T-helper 9 cell (primary cell): ENCODE results near the gene MS4A8.
"Not testable (repeated sequence)": the region's sequence is repeated elsewhere in the genome, so short reads cannot be mapped to it uniquely, and the experiment has no call there.

Experiments
- DNase-seq: peaks from one replicate; pipeline ENCODE4 v3.0.0-alpha.2; 2020
- total RNA-seq, 2 donors: gene quantifications; one replicate each; lab custom pipeline; 2026; lab: John Stamatoyannopoulos, UW

MS4A8 gene, protein sequence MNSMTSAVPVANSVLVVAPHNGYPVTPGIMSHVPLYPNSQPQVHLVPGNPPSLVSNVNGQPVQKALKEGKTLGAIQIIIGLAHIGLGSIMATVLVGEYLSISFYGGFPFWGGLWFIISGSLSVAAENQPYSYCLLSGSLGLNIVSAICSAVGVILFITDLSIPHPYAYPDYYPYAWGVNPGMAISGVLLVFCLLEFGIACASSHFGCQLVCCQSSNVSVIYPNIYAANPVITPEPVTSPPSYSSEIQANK
- total RNA-seq = 0 reads per million in 2 donors

DNA sequence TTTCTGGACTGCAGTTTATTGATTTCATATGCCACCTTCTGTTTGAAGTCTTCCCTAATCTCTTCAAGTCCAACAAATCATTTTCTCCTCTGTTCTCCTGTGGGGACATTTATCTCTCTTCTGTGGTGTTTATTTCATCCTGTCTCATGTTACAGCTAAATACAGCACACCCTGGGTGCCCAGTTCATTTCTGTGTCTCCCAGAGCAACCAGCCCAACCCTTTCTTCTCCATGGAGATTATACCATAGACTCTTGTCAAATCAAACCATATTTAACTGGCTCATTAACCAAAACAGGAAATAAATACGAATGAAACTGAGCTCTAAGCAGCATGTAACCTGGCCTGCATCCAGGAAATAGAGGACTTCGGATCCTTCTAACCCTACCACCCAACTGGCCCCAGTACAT, at the start of gene MS4A8:
Gene MS4A8 (plus strand): TSS at position 329 of the 408 bp plus-strand sequence. CDS start 1,249 bp downstream, outside the sequence.
- no peak for DNase-seq

DNA sequence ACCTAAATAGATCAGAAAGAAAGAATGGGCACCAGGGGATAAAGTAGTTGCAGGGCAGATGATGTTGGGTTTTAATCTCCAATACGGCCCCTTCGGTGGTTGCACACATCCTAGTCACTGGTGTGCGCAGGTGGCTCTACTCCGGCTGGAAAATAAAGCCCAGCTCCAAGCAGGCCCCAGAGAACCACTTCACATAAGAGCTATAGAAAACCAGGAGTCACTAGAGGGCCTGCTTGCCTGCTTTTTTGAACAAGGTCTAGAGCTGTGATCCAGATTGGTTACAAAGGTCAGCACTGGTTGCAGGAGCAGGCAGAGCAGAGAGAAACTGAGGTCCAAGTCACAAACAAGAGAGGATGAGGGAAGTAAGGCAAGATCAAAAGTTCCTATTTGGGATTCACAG, 41.5 kb upstream of the MS4A8 start:
- DNase-seq = no peak

DNA sequence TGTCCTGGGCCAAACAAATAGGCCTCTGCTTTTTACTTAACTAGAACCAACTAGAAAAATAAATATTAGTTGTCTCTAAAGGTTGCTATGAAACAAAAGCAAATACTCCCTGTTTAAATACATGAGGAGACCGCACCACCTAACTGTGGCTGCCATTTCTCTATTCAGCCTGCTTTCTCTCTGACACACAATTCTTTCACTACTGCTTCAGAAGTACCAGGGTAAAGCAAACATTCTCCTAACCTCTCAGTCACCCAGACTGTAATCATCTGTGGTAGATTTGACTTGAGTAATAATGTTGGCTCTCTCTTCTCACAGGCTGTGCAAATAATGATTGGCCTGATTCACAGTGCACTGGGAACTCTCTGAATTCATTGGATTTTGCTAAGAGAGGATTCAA, 41.0 kb upstream of the MS4A8 start:
- no peak for DNase-seq

GRCh38 chr11:60672255-60672654, 27.2 kb upstream of the MS4A8 start:
- no peak for DNase-seq

DNA sequence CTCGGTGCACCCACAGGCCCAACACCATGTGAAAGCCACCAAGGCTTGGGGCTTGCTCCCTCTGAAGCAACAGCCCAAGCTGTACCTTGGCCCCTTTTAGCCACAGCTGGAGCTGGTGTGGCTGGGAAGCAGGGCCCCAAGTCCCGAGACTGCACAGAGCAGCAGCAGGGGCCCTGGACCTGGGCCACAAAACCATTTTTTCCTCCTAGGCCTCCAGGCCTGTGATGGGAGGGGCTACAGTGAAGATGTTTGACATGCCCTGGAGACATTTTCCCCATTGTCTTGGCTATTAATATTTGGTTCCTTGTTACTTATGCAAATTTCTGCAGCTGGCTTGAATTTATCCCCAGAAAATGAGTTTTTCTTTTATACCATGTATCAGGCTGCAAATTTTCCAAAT, 21.2 kb upstream of the MS4A8 start:
- DNase-seq = not testable (repeated sequence)

DNA sequence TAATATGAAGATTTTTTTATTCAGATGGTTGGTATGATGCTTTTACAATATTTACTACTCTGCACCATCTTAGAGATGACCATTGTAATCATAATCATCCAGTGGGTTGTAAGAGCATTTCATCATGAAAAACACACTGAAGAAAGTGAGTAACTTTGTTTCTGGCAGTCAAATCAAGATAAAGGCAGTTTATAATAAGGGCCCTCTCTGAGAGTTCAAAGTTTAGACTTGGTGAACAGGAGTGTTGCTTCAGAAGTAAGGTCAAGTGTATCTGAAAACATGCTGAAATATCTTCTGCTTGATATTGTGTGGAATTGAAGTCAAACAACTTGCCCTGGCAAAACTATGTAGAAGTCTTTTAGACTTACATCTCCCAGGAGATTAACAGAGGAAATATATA, 19.5 kb upstream of the MS4A8 start:
- DNase-seq = no peak

DNA sequence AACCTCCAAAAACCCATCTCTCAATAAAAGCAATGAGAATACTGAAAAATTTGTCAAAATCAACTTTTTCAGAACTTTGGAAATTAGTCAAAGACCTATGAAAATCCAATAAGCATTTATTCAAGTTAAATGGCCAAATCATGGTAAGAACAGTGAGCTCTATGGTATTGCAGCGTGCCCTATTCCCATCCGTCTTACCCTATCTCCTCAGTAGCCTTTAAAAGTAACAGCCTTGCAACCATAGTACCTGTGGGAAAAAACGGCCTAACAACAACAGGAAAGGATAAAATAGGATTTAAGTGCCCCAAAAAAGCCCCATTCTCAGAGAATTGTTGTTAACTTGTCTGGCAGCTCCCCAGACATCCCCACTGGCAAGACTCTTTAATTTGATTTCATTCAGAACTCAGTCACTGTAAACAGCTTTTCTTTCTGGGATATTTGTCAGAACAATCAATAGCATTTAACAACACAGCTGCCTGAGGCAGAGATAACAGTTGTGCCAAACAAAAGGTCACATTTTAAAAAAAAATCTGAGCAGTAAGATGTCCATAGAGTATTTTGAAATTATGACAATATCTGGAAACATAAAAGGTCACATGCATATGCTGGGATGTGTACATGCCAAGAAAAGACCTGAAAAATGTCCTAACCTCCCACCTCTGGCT, 18.8 kb upstream of the MS4A8 start:
- no peak for DNase-seq

- DNase-seq = not testable (repeated sequence)
Observed at GRCh38 chr11:60684541-60684848, 14.9 kb upstream of the MS4A8 start.

DNA sequence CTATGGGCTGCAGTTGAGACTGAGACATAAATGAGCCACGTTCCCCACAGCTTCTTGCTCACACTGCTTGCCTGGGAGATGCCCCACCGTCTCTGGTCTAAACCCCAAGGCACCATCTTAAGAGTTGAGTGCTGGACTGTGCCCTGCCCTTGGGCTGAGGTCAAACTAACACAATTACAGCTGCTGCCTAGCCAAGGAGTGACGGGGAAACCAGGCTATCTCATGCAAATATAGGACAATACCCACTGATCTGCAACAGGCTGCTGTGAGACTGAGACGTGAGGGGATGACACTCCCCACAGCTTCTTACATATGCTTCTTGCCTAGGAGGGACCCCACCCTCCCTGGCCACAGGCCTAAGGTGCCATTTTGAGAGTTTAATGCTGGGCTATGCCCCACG, 7.8 kb upstream of the MS4A8 start:
- no peak for DNase-seq

- DNase-seq = no peak
Observed at GRCh38 chr11:60699936-60700335, 524 bp downstream of the MS4A8 start.

DNA sequence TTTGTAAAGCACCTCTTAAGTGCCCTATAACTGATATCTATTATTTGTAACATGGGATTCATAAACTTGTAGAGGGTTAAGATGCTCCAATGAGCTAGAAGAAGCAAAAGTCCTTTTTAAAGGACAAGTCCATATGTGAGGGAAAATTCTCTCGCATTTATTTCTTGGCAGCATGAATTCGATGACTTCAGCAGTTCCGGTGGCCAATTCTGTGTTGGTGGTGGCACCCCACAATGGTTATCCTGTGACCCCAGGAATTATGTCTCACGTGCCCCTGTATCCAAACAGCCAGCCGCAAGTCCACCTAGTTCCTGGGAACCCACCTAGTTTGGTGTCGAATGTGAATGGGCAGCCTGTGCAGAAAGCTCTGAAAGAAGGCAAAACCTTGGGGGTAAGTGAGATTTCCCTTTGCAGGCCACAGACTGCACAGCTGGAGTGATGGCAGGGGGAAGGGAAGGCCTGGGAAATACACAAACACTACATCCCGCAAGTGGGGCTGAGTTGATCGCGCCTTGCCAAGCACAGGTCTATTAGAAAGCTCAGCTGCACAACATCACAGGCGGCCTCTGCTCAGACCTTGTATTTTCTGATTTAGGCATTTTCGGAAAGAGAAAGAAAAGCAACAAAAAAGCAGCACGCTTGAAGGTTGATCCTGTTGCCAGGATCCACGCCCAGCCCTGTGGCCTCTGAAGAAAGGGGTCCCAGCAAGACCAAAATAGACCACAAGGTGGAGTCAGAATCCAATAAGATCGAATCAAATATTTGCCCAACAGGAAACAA, 1.5 kb downstream of the MS4A8 start:
- no peak for DNase-seq

DNA sequence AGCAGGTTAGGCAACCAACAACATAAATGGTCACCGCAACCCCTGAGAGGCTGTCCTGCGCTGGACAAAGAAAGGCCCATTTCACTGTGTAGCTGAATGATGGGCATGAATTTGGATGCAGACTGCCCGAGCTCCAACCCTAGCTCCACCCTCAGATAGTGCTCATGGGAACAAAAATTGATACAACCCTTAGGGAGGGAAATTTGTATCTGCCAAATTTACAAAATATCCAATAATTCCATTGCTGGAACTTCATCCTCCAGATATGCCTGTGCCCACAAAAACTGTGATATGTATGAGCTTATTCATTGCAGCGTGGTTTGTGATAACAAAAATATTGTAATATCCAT, 2.0 kb downstream of the MS4A8 start:
- DNase-seq = no peak

DNA sequence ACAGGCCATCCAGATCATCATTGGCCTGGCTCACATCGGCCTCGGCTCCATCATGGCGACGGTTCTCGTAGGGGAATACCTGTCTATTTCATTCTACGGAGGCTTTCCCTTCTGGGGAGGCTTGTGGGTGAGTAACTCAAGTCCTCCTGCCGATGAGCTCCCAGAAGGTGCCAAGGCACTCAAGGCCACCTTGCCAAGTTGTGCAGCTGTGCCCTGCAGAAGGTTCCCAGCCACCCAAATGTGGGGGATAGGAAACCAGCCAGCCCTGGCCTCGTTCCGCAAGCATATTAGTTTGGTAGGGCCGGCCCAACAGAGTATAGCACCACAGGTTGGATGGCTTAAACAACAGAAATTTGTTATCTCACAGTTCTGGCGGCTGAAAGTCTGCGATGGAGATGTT, 4.0 kb downstream of the MS4A8 start:
- DNase-seq = no peak

GRCh38 chr11:60705895-60706294, 6.5 kb downstream of the MS4A8 start:
- DNase-seq = no peak

DNA sequence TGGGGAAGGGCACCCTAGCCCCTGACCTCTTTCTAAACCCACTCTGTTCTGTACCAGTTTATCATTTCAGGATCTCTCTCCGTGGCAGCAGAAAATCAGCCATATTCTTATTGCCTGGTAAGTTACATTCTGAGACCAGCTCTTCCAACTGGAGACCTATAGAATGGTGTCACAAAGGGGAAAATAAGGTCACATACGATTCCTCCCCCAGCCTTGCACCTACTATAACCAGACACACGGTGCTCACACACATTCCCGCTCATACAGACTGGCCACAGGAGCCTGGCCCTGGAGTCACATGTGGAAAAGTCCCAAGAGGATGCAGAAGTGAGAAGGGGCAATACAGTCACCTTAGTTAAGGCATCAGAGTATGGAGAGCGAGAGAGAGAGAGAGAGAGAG, 7.5 kb downstream of the MS4A8 start:
- DNase-seq = no peak

DNA sequence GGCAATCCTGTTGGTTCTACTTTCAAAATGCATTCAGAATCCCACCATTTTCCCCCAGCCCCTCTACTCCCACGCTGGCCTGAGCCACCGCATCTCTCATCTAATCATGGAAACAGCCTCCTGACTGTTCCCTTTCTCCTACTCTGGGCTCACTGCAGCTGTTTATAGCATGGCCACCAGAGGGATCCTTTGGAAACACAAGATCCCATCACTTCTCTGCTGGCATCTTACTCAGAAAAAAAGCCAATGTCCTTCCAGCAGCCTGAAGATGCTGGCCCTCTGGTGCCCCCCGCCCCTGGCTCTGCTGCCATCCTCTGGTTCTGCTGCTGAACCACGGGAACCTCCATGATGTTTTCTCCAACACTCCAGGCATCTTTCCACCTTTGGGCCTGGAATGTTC, 11.1 kb downstream of the MS4A8 start:
- DNase-seq = no peak

DNA sequence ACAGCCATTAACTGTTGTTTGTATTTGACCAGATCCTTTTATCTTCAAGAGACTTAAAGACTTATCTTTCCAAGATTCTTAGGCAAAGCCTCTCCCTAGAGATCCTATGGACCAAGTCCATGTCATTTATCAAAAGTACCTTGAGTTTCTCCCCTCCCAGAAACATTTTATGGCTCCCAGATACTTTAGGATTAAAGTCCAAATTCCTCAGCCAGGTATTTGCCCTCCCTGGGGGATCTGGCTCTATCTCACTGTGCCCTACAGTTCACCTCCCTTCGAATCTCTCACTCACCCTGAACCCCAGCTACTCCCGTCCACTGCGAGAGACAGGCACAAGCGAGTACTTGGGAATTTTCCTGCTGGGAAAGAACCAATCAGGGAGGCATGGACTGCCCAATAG, 11.9 kb downstream of the MS4A8 start:
- no peak for DNase-seq

DNA sequence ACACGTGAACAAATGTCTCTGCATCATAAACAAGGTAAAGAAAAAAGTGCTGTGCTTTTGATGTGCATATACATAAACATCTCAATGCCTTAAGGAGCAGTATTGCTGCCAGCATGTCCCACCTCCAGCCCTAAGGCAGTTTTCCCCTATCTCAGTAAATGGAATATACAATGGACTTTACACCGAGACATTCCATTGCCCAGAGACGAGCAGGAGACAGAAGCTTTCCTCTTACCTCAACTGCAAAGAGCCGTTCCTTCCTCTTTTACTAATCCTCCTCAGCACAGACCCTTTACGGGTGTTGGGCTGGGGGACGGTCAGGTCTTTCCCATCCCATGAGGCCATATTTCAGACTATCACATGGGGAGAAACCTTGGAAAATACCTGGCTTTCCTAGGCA, 14.0 kb downstream of the MS4A8 start:
- not testable (repeated sequence) for DNase-seq

GRCh38 chr11:60717956-60718355, 18.5 kb downstream of the MS4A8 start:
- no peak for DNase-seq

GRCh38 chr11:60718524-60719316, 19.3 kb downstream of the MS4A8 start:
- no peak for DNase-seq

DNA sequence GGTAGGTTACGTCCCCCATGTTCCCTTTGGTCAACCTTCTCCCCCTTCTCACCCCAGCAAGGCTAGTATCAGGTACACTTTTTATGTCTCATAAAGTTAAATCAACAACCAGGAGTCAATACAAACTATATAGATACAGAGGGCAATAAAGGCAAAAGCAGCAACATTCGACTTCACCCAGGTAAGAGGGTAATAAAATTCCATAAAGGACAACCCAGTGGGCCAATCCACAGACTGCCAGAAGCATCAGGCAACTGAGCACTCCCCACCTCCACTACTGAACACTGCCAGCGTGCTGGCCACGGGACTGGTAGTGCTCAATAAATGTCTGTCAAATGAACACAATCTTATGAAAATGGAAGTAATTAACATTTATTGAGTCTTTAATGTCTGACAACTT, 20.0 kb downstream of the MS4A8 start:
- DNase-seq = no peak

GRCh38 chr11:60720460-60720859, 21.0 kb downstream of the MS4A8 start:
- DNase-seq = no peak

GRCh38 chr11:60724420-60724819, 25.0 kb downstream of the MS4A8 start, which contains the start of gene MS4A18:
Gene MS4A18, plus strand, starts transcription at chr11:60724720.
- DNase-seq = no peak
